Stimulated activated CD8-positive, alpha-beta memory T cell treated with anti-CD3 and anti-CD28 coated beads, Interleukin-7, amount 100 ng/mL, for 1 hour (primary cell): ENCODE data around the gene TMEM237.
"Not testable (repeated sequence)": the region's sequence is repeated elsewhere in the genome, so short reads cannot be mapped to it uniquely, and the experiment has no call there.

Source experiments
- DNase-seq, 2 donors: peaks; one replicate each; pipeline ENCODE4 v3.0.0-alpha.2; 2020; ENCODE audit warnings: low read depth in 2 of 2

The TMEM237 gene

GRCh38 chr2:201643216-201643890, at the start of gene TMEM237:
TMEM237 (minus strand) TSS chr2:201643503; CDS start chr2:201643400, 103 bp downstream.
- peak in 1 of 2 donors; percentile 20 for DNase-seq

- DNase-seq = no peak
Observed at GRCh38 chr2:201685156-201685555, 41.9 kb upstream of the TMEM237 start.

- no peak for DNase-seq
Observed at GRCh38 chr2:201680743-201681142, 37.4 kb upstream of the TMEM237 start.

DNA sequence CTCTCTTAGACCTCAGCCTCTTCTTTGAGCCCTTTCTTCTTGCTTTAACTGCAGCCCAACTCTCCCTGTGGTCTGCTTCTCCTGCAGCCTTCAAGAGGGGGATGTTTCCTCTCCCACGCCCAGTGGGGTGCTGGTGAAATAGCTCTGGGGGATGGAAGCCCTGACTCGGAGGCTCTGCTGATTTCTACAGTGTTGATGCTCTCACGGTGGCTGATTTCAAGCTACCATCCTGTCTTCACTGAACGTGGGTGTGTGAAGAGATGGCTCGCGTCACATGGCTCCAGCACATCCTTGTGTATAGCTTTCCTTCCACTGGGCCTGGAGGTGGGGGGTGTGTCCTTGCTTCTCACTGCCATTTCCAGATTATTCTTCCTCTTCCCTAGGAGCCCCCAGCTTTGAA, 35.1 kb upstream of the TMEM237 start:
- DNase-seq = no peak

DNA sequence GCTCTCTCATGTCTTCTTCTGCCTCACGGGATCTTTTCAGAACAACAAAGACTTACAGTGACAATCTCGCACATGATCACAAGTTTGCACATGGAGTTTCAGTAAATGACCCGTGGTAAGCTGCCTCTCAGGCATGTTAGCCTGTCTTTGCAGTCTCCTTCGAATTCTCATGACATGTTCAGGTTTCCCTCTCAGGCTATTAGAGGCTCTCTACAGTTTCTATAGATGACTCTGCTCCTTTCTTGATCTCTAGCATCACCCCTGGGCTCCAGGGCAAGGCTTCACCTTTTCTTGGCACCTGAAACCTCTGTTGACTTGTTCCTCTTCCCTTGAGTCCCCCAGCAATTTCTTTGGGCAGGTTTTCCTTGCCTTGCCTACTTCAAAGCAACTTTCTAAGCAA, 32.2 kb upstream of the TMEM237 start:
- no peak for DNase-seq

DNA sequence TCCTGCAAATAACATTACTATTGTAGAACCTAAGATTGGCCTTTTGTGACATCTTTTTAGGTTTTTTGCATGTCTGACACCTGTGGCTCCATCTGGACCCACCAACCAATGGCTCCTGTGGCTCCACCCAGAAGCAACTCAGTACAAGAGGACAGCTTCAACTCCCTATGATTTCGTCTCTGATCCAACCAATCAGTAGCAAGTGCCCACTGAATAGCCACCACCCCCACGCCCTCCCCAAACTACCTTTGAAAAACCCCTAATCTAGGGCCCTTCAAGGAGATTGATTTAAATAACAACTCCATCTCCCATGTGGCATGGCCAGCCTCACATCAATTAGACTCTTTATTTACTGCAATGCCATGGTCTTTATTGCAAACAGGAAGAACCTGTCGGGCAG, 31.5 kb upstream of the TMEM237 start:
- DNase-seq = no peak

DNA sequence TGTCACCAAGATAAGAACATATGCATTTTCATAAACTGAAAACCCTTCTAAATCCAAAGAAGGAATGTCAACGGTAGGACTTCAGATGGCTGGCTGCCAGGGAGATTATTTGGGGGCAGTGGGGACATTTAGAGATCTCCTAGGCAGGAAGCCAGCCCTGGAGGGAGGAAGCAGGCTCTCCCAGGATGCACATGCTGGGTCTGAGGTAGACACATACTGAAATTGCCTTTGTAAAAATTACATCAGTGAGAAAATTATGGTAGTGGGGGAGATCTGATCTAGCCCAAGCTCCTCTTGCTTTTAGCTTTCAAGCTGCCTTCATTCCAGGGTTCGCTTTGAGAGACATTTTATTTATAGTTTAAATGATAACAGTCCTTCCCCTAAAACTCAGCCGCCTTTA, 31.0 kb upstream of the TMEM237 start:
- DNase-seq = no peak

GRCh38 chr2:201673546-201673945, 30.2 kb upstream of the TMEM237 start:
- no peak for DNase-seq

GRCh38 chr2:201671205-201671604, 27.9 kb upstream of the TMEM237 start:
- DNase-seq = not testable (repeated sequence)

GRCh38 chr2:201669865-201670264, 26.6 kb upstream of the TMEM237 start:
- no peak for DNase-seq

- DNase-seq = no peak
Observed at GRCh38 chr2:201668402-201668910, 25.2 kb upstream of the TMEM237 start.

- DNase-seq = no peak
Observed at GRCh38 chr2:201664334-201664733, 21.0 kb upstream of the TMEM237 start.

DNA sequence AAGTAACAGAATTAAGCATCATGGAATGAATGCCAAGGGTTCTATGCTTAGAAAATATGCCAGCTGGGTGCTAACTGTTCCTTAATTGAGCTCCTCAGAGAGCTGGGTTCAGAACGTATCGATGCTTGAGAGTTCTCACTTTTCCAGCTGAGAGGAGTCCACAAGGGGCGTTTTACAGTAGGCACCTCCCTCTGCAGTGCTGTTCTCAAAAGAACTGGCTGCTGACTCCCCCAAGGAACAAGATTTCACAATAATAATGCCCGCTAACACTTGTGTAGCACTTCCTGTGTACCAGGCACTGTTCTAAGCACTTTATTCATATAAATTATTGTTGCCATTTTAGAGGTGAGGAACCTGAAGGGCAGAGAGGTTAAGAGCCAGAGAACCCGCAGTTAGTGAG, 18.1 kb upstream of the TMEM237 start:
- no peak for DNase-seq

- DNase-seq = no peak
Observed at GRCh38 chr2:201660293-201660895, 17.1 kb upstream of the TMEM237 start.

DNA sequence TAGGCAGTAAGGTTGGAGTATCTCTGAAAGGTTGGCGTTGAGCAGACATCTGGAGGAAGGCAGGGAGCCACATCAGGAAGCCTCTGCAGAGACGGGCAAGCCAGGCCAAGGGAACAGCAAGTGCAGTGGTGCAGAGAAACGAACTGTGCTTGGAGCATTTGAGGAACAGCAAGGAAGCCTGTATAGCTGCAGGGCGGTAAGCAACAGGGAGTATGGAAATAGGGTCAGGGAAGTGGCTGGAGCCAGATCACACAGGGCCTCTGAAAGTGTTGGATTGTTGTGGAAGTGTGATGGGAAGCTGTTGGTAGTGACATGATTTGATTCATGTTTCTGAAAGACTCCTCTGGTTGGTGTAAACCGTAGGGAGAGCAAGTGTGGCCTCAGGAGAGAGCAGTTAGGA, 13.4 kb upstream of the TMEM237 start:
- no peak for DNase-seq

GRCh38 chr2:201656102-201656501, 12.8 kb upstream of the TMEM237 start:
- DNase-seq = peak in 1 of 2 donors; percentile 2

DNA sequence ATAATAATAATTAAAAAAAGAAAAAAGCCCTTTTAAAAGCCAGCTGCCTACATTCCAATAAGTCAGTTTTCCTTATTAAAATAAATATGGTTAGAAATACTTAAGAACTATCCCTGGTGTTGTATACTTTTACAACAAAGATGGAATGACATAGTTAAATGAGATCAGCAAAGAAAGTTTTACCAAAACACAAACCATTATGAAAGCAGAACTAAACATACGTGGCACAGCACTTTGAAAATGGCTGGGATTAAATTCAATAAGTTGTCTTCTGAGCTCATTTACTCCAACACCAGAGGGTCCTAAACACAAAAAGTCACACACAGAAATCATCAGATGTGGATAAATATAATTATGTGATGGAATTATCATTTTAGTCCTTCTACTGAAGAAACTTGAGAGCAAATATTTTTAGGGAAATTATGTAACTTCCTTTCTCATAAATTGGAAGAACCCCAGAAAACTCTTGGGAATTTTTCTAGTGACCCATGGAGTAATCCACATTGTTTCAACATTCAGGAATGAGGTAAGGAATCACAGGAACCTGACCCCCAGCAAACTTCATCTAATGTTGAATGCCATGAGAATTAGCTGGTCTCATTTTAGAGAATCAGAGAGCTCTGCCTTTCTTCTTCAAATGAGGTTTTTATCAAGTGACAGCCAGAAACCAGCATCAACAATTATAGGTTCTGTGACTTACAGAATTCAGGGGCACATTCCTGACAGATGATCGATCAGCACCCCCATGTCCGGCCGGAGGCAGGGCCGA, 11.5 kb upstream of the TMEM237 start:
- DNase-seq = no peak

GRCh38 chr2:201653221-201653620, 9.9 kb upstream of the TMEM237 start:
- DNase-seq = no peak

DNA sequence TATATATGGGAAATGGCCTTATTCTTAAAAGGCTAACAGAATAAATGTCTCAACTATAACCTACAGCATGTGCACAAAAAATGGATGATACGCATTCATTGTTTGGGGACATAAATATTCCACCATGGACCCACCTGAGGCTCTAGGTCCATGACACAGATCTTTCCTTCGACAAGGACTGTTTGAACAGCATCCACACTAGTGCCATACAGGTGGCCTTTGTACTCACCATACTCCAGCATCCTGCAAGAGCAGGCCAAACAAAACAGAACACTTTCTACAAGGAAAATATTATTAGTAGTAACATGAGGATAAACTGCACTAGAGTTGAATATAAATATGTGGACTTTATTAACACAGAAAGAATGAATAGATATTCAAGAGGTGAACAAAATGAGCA, 6.1 kb upstream of the TMEM237 start:
- no peak for DNase-seq

- DNase-seq = no peak
Observed at GRCh38 chr2:201647431-201647830, 4.1 kb upstream of the TMEM237 start.

DNA sequence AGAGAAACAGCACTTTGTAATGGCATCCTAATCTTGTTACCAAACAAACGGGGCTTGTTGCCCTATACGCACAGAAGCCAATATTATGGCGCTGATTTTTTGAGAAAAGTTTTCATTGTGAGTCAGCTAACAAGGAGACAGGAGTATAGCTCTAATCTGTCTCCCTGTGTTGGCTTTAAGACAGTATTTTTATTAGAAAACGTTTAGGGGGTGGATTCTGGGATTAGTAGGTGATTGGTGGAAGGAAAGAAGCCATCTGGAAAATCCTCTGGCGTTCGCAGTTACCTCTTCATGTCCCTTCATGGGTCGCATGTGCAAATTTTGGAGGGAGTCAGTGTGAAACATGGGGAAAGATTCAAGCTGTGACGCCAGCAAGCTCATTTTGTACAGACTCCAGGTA, 698 bp upstream of the TMEM237 start:
- DNase-seq = no peak

- peak; percentile 64 to 69 for DNase-seq
Observed at GRCh38 chr2:201642579-201643215, 606 bp downstream of the TMEM237 start.
